HG03378 (cell line): ENCODE measurements around the gene NACAD.
"Not testable (repeated sequence)": the region's sequence is repeated elsewhere in the genome, so short reads cannot be mapped to it uniquely, and the experiment has no call there.

Experiments used
- ATAC-seq: cut with Tn5 transposase; IDR thresholded peaks from one replicate; pipeline ENCODE4 v1.9.1; 2021; ENCODE audit warnings: mild to moderate bottlenecking, moderate library complexity; ENCODE audit not compliant: unreplicated experiment

Gene NACAD

DNA sequence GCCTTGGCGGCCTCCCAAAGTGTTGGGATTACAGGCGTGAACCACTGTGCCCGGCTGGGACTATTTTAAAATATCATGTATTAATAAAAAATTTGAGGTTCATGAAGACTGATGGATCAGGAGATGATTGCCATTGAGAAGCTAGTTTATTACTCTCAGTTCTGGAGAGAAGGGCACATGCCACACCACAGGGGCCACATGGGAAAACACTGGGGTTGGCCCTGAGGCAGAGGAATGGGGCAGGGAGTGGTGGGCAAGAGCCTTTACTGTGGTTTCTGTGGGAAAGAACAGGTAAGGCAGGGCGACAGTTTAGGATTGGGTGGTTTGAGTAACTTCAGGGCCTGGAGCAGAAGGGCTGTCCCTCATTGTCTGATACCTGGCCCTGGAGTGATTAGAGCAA, 29.5 kb upstream of the NACAD start:
- ATAC-seq: no peak

- no peak for ATAC-seq
Measured at GRCh38 chr7:45117582-45117981, 28.8 kb upstream of the NACAD start.

DNA sequence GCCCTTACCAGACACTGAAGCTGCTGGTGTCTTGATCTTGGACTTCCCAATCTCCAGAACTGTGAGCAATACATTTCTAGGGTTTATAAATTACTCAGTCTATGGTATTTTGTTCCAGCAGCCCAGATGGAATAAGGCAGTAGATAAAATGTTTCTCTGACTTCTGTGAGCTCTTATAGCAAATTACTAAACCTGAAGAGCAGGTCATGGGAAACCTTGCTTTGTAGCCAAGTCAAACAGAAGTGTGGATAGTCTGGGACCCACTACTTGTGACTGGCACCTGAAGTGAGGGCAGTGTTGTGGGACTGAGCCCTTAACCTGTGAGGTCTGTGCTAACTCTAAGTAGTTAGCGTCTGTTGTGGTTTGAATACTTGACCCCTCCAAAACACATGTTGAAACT, 27.3 kb upstream of the NACAD start:
- no peak for ATAC-seq

DNA sequence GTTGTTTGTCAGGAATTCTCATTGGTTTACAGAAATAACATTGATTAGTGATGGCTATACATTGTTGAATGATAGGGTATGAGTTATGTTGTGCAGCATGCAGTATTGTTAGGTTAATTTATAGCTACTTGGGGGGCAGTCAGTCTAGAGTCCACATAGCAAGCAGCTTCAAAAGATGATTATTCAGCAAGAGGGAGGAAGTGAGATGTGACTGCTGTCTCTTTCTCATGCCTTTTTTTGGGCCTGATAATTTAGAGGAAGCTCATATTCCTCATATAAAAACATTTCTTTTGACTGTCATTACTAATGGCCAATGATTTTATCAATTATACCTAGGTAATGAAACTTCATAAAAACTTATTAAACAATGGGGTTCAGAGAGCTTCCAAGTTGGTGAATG, 26.2 kb upstream of the NACAD start:
- no peak for ATAC-seq

DNA sequence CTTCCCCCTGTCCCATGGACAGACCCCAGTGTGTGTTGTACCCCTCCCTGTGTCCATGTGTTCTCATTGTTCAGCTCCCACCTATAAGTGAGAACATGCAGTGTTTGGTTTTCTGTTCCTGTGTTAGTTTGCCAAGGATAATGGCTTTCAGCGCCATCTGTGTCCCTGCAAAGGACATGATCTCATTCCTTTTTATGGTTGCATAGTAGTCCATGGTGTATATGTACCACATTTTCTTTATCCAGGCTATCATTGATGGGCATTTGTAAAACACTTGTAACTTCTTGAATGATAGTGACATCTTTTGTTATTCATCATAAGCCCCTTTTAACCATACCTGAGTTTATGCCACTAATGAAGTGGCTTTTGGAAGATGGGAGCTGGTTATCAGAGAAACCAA, 25.5 kb upstream of the NACAD start:
- not testable (repeated sequence) for ATAC-seq

DNA sequence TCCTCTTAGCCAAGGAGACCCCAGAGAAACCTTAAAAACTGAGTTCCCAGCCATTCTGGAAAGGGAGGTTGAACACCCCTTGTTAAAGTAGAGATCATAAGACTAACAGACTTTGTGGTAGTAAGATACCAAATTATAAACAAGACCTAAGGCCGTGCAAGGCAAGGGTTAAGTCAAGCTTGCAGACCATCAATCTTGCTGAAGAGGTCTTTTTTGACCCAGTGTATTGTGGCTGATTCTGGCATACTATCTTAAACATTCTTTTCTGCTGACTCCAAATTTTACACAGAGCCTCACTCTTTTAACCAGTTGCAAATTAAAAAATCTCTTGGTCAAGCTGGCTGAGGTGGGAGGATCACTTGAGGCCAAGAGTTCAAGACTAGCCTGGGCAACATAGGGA, 23.9 kb upstream of the NACAD start:
- ATAC-seq: no peak

DNA sequence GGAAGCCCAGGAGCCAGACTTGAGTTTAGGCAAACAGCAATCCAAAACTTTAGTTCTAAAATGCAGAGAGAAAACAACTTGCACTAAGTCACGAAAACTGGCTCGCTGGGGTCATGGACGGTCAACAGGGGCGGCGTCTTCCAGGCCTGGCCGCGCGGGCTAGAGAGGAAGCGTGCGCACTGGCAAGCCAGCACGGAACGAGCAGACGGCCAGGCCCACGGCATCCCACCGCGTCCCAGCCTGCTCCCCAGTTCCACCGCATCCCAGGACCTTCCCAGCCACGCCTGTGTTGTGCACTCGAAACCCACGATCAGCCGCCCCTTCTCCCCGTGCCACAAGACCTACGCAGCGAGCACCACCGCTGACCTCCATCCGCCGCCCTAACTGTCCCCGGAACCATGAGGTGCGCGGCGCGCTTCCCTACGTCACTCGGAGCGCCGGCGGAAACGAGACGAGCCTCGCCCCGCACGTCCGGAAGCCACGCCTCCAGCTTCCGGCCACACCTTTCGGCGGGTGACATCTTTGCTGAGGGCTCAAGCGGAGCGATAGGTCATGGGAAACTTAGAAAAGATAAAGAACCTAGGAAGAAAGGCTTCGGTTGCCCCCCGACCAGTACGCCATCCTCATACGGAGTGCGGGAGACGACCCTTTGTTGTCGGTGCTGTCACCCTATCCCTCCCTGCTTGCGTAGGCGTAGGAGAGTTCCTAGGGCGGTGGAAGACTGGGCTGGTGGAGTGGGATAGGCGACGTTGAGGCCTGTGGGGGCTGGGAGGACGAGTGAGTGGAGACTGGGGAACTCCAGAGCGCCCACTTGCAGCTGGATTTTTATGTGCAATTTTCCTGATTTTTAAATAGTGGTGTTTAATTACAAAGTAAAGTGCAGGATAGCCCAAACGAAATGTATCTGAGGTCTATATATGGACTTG, 22.8 kb upstream of the NACAD start, which contains the start of gene TBRG4:
TSS of gene TBRG4 (minus strand) at position 400 of the 926 bp plus-strand sequence. CDS start 2,460 bp downstream, outside the sequence.
- peak; percentile 87 for ATAC-seq

- no peak for ATAC-seq
Measured at GRCh38 chr7:45108863-45109262, 20.1 kb upstream of the NACAD start.

- no peak for ATAC-seq
Measured at GRCh38 chr7:45107356-45107755, 18.6 kb upstream of the NACAD start.

GRCh38 chr7:45106820-45107219, 18.1 kb upstream of the NACAD start:
- no peak for ATAC-seq

- no peak for ATAC-seq
Measured at GRCh38 chr7:45105588-45106188, 16.9 kb upstream of the NACAD start.

GRCh38 chr7:45104844-45105587, 16.2 kb upstream of the NACAD start:
- no peak for ATAC-seq

DNA sequence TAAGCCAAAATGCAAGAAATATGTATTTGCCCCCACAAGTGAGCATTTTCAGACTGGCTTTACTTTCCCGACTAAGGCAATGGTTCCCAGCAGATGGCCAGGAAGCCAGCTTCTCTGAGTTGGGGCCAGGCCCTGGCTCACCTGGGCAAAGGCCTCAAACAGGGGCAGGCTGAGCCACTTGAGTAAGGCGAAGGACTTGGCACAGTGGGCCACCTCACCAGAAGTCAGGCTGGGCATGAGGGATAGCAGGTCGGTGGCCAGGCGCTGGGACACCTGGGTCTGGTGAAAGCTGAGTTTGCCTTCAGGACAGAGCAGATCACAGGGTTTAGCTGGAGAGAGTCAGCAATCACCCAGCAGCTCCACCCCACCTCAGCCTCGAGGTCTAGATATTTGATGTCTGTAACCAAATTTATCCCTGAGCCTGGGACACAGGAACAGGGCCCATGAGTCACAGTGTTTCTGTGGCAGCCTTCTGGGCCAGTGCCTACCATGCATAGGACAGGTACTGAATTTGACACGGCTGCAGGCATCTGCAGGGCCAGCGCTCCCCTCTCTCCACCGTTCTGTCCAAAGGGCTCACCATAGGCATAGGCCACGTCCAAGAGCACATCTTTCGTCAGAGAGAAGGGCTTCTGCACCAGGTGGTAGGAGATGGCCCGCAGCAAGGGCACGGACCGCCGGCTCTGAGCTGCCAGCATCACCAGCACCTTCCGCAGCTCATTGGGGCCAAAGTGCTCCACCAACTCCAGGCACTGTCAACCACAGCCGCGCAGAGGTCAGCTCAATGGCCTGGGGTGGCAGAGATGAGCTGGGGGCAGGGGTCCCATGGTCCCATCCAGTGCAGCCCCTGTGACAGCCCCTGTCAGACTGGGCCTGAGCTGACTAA, 15.4 kb upstream of the NACAD start:
- ATAC-seq: no peak

DNA sequence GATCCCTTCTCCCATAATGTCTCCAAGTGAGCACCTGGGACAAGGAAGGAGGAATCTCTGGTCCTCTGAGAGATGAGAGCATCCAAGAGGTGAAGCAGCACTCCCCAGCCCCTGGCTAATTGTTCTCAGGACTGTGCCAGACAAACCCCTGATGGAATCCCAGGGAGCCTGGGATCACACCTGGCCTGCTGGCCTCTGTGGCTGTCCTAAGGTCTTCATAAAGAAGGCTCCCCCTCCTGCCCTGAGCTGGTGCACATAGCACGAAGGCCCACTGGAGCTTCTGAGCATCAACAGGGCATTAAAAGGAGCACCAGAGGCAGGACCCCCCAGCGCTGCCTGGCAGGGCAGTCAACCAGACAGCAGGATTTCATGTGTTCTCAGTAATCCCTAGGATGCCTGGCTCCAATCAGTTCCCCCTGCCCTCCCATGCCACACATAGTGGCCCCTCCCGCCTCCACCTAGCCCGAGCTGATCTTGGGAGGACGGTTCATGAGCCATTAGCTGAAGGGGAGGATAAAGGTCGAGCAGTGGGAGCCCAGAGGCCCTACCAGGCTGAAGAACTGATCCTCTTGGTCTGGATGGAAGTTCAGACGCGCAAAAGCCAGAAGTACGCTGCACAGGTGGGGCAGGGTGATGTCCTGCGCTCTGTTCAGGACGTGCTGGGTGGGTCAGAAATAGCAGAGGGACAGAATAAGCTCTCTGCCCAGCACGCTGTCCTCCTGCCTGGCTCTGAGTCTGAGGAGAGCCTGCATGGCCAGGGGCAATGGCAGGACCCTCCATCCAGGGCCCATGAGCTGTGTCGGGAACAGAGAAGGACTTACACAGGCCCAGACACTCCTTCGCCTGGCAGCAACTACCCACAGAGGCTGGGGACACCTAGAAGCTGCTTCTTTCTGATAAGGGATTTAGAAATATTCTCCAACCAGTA, 14.3 kb upstream of the NACAD start:
- ATAC-seq: no peak

- no peak for ATAC-seq
Measured at GRCh38 chr7:45101748-45102147, 13.0 kb upstream of the NACAD start.

- ATAC-seq: no peak
Measured at GRCh38 chr7:45100761-45101480, 12.2 kb upstream of the NACAD start.

DNA sequence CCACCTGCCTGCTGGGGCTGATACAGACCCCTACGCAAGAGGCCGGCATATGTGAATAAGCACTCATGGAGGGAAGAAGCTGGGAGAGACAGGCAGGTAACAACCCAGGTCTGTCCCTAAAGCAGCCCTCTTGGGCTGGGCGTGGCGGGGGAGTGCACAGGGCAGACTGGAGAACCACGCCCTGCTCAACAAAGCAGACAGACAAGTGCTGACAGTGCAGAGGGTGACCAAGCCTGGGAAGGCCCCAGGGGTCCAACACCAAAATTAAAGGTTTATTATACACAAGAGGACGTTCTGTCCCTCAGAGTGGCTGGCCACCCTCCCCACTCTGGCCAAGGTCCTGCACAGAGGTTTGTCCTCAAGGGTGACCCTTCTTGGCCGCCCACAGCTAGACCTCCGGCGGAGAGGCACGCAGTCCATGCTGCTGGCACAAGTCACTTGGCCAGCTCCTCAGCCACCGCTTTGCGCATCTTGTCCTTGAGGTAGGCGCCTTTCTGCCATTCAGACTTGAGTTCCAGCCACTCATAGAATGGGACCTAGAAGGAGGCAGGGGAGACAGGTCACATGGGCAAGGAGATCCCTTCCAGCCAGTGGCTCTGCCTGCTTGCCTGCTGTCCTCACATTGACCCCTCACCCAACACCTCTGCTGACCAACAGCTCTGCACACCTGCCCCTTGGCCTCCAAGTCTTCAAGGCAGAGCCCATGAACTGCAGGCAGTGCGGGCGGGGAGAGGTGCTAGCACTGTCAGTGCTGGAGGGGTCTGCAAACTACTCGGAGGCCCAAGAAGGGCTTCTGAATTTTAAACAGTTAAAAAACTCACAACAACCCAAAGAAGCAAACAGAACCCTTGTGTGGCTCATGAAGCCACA, 11.4 kb upstream of the NACAD start:
- ATAC-seq: no peak
